ENCODE results near the gene IMMP1L. TPM values are rescaled to one million over a fixed set of nuclear protein-coding genes. Genes with fewer than 3 reads are reported as not detected.

The IMMP1L gene
- total RNA-seq, 4 donors from 2014 or later = 10.3 to 75.9 (median 28.6) TPM

DNA sequence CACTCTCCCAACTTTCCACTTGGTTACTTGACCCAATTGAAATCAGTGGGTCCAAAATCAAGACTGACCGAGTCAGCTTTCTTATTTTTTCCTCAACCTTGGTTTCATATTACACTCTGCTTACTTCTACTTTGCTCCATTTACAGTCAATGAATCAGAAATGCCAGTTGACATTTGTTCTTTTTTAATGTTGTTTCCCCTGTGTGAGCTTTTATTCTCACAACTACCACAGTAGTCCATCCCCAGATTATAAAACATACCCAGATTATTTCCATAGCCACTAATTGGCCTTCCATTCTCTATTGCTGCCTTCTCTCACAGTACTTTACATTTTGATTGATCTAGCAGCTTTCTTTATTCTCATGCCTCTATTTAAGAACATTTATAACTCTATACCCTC is 89.8 kb downstream of the IMMP1L start:
- TF ChIP-seq, protein P1, sequence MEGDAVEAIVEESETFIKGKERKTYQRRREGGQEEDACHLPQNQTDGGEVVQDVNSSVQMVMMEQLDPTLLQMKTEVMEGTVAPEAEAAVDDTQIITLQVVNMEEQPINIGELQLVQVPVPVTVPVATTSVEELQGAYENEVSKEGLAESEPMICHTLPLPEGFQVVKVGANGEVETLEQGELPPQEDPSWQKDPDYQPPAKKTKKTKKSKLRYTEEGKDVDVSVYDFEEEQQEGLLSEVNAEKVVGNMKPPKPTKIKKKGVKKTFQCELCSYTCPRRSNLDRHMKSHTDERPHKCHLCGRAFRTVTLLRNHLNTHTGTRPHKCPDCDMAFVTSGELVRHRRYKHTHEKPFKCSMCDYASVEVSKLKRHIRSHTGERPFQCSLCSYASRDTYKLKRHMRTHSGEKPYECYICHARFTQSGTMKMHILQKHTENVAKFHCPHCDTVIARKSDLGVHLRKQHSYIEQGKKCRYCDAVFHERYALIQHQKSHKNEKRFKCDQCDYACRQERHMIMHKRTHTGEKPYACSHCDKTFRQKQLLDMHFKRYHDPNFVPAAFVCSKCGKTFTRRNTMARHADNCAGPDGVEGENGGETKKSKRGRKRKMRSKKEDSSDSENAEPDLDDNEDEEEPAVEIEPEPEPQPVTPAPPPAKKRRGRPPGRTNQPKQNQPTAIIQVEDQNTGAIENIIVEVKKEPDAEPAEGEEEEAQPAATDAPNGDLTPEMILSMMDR (IDR thresholded peaks at IDR 0.05; ENCODE audit: low read depth) = no peak

DNA sequence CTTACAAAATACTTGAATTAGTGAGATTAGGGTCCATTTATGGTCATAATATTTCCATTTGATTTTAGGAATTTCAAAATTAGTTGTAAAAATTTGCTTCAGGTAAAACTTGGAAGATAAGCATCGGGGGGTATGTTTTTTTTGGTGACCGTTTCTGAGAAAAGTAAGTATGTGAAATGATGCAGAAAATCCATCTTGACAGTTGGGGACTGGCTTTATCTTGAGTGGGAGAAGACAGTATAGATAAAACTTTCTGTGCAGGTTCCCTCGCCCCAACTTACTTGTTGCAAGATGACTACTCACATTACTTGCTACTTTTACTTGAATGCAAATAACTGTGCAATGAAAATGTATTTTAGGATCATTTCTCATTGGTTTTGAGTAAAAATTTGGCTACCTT is 90.3 kb downstream of the IMMP1L start:
- TF ChIP-seq, protein P1 (IDR thresholded peaks at IDR 0.05; ENCODE audit: low read depth) = no peak

DNA sequence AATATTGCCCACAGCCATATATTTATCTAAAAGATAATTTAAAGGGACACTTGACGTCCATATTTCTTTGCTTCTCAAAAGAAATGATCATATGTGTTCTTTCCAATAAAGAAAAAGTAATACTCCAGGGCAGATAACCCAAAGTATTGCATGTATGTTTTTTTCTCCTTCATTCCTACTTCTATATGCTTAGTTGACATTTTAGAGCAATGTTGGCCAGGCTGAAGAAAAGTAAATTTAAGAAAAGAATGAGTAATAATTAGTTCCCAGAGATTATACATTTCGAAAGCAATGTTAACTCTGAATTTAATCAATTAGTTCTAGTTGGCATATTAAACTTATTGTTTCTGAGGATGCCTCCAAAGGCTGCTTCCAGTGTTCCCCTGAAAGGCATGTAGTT is 91.6 kb downstream of the IMMP1L start:
- TF ChIP-seq, protein P1 (IDR thresholded peaks at IDR 0.05; ENCODE audit: low read depth) = no peak

DNA sequence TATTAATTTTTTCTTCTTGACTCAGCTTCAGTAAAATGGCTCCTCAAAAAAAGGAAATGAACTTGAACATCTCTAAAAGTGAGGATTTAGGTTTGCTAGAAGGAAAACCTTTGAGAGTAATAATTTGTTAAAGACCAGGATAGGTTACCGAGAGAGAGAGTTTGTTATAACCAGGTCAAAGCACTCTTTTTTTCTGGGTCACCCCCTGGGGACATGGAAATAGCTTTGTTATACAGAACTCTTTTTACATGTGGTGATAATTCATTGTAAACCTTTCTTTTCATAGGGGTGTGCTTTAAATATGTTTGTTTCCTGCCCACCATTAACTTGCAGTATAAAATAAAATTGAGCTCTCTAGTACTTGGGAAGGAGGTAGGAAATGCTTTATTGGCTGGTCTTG is 92.1 kb downstream of the IMMP1L start:
- TF ChIP-seq, protein P1 (IDR thresholded peaks at IDR 0.05; ENCODE audit: low read depth) = no peak

DNA sequence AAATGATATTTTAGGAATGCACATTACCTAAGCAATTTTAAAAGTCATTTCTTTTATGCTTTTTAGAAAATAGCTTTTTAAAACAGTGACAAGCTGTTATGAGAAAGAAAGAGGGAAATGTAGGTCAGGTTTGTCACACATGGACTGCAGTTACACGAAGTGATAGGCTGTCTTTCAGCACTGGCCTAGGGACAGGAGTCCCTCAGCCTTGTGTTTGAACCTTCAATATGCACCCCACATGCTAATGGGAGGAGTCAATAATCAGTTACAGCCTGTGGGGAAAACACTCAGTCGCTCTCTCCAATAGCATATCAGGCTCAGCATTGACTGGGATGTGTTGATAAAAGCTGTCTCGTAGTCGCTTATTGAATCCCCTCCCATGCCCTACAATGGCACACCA is 94.0 kb downstream of the IMMP1L start:
- TF ChIP-seq, protein P1 (IDR thresholded peaks at IDR 0.05; ENCODE audit: low read depth) = no peak

DNA sequence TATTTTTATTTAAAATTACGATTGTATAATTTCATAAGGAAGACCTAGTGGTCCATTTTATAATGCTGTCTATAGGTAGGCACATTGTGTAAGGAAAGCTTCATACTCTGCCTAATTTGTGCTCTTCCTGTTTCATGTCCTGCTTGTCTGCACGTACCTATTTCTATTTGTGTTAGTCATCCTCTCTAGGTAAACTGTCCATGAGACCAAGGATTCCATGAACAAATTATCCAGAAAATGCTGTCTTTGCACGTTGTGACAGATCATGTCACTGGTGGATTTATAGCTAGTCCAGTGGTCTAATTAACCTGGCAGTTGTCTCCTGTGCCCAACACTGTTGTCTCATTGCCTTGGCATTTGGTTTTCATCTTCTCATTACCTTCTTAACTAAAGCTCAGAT is 95.1 kb downstream of the IMMP1L start:
- TF ChIP-seq, protein P1 (IDR thresholded peaks at IDR 0.05; ENCODE audit: low read depth) = no peak

DNA sequence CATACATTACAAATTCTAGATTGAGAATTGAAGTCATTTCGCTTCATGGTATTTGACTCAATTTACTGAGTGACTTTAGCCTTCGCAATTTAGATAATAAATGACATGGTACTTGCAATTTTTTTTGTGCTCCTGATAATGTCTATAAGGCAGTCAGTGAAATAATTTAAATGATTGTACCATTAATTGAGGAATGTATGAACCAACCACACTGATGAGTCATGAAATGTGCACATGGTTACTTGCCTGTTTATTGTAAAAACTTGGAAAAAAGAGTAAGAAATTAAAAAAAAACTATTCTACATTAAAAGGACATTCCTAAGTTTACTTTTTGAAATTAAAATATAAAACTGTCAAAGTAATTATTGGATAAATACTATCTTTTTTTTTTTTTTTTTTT is 96.5 kb downstream of the IMMP1L start:
- TF ChIP-seq, protein P1 (IDR thresholded peaks at IDR 0.05; ENCODE audit: low read depth) = no peak
